ENCODE measurements around the gene SORCS2.
"Not testable (repeated sequence)": the region's sequence is repeated elsewhere in the genome, so short reads cannot be mapped to it uniquely, and the experiment has no call there.

SORCS2 gene

DNA sequence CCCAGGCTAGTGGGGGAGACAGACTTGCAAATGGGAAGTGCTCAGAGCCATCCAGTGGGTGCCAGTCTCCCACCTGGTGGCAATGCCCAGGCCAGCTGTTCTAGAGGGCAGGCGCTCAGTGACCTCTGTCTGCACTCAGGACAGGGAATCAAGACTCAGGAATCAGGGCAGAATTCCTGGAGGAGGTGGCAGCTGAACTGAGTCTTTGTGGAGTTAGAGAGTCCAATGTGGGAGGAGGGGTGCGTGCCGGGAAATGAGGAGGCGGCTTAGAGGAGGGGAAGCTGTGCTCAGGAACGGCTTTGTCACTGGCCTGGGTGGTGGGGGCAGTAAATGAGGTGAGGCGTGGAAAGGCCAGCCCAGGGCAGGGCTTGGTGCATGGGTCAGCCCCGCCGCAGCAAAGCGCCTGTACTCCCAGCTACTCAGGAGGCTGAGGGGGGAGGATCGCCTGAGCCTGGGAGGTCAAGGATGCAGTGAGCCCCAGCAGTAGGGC is 31.3 kb upstream of the SORCS2 start:
- DNase-seq: no peak

DNA sequence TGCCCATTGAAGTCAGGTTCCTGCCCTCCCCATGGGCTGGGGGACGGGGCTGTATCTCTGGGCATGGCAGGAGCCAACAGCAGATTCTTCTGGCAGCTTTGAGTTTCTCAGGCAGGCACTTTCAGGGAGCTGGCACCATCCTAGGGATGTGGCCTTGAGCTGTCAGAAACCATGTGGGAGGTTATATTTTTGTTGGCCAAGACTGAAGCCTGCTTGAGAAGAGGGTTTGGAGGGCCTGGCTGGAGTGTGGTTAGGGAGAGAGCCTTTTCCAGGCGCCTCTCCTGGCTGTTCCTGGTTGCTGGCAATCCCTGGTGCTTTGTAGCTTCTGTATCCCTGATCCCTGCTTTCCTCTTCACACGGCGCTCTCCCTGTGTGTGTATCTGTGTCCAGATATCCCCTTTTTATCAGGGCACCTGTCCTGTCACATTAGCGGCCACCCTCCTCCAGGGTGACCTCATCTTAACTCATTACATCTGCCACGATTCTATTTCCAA is 30.6 kb upstream of the SORCS2 start:
- no peak for DNase-seq

DNA sequence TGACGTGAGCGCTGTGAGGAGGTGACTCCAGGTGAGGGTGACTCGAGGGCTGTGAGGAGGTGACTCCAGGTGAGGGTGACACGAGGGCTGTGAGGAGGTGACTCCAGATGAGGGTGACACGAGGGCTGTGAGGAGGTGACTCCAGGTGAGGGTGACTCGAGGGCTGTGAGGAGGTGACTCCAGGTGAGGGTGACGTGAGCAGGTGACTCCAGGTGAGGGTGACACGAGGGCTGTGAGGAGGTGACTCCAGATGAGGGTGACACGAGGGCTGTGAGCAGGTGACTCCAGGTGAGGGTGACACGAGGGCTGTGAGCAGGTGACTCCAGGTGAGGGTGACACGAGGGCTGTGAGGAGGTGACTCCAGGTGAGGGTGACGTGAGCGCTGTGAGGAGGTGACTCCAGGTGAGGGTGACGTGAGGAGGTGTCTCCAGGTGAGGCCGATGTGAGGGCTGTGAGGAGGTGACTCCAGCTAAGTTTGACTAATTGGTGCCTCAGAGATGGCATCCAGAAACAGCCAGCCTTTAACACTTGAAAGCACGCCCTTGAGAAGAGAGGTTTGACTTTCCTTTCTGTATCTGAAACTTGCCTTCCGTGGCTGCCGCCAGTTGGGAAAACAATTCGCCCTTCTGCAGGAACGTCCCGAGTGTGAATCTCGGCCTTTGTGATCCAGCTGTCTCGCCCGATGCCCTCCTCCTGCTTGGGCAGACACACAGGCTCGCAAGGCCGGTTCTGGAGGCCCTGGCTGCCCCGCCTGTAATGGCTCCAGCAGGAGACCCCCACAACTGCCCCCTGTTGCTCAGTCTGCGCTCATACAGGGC is 27.1 kb upstream of the SORCS2 start:
- DNase-seq: not testable (repeated sequence)

DNA sequence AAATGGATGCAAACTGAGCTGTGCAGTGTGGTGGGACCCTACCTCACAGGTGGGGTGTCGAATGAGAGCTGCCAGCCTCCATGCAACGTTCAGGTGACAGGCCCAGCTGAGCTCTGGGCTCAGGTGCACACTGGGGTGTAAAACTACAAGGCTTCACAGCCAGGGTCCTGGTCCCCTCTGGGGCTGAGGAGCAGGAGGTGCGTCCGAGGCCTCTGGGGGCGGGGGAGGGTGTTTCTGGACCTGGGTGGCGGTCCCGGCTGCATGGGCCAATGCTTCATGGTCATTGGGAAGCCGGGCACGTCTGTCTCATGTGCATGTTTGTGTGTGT is 26.5 kb upstream of the SORCS2 start:
- no peak for DNase-seq

DNA sequence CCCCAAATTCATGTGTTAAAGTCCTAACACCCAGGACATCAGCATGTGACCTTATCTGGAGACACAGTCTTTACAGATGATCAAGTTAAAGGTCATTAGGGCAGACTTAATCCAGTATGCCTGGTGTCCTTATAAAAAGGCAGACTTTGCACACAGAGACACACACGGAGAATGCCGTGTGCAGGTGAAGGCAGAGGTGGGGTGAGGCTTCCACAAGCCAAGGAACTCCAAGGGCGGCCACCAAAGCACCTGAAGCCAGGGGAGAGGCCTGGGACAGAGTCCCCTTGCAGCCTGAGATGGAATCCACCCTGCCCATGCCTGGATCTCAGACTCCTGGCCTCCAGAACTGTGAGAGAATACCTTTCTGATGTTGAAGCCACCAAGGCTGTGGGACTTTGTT is 26.1 kb upstream of the SORCS2 start:
- DNase-seq: no peak

DNA sequence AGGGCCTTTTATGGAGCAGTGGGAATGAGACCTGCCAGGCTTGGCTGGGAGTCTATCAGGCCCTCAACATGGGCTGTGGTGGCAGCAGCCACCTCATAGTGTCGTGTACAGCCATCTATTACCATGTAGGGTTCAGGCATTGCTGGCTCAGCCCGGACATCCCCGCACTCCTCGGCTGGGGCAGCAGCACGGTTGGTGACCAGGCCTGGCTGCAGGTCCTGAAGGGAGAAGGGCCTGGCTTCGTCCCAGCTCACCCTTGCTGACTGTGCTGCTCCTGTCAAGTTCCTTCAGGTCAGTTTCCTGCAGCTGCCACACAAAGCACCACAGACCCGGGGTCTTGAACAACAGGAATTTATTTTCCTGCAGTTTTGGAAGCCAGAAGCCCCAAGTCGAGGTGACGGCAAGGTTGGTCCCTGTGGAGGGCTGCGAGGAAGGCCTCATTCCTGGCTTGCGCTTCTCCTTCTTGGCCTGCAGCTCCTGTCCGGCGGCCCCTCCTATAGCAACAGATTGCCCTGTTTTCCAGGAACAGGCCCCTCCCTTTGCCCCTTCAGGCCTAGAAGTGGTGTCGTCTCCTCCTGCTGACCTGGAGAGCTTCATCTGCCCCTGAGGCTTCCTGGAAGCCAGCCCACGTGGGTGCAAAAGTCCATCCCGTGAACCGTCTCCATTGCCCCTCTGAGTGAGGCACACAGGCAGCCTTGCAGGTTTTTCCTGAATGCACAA is 25.2 kb upstream of the SORCS2 start:
- no peak for DNase-seq

DNA sequence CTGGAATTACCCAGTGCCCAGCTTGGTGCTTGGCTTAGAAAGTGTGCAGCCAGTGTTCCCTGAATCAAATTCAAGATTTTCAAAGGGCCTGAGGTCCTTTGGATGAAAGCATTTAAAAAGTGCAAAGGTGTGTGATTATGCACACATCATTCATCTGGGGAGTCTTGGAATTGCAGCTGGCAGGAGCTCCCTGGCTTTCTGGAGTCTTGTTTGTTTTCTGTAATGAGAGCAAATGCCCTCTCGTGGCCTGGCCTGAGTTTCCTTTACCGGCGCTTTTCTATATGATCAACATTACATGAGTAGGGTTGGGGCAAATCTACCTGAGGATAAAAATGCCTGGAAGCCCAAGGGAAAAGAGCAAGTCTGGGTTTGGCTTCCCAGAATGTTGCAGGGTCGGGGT is 24.6 kb upstream of the SORCS2 start:
- no peak for DNase-seq

DNA sequence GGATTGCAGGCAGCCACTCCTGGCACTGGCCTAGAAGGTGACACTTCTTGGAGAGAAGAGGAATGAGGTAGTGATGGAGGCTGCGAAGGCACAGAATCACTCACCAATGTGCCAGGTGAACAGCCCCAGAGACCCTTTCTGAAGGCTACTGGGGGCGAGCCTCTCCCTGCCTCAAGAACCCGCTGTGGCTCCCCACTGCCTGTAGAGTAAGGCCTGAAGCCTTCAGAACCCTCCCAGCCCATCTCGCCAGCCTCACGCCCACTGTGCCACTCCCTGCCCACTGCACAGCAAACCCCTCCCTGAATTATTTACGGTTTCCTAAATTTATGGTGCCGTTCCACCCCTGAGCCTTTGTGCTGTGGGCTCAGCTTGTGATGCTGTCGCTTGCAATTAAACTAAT is 24.2 kb upstream of the SORCS2 start:
- DNase-seq: no peak

DNA sequence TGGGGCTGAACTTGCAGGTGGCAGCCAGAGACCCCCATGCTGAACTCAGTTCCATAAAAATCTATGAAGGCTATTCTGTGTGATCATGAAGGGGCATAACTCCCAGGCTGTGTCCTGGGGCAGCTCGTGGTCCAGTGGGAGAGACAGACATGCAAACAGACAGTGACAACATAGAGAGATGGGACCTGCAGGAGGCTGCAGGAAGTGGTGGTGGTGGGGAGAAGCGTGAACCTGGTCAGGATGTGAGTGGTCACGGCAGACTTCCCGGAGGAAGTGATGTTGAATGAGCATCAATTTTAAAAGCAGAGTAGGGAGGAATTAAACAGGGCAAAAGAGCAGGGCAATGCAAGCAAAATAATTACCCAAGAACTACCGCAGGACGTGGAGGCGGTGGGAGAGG is 23.2 kb upstream of the SORCS2 start:
- DNase-seq: no peak

DNA sequence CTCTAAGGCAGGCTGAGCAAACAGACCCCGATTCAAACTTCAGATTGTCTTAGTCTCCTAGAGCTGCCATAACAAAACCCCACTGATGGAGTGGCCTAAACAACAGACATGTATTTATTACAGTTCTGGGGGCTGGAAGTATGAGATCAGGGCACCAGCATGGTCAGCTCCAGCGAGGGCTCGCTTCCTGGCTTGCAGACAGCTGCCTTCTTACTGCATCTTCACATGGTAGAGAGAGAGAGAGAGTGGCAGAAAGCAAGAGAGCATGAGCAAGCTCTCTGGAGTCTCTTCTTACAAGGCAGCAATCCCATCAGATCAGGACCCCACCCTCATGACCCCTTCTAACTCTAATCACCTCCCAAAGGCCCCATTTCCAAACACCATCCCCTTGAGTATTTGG is 22.3 kb upstream of the SORCS2 start:
- no peak for DNase-seq

DNA sequence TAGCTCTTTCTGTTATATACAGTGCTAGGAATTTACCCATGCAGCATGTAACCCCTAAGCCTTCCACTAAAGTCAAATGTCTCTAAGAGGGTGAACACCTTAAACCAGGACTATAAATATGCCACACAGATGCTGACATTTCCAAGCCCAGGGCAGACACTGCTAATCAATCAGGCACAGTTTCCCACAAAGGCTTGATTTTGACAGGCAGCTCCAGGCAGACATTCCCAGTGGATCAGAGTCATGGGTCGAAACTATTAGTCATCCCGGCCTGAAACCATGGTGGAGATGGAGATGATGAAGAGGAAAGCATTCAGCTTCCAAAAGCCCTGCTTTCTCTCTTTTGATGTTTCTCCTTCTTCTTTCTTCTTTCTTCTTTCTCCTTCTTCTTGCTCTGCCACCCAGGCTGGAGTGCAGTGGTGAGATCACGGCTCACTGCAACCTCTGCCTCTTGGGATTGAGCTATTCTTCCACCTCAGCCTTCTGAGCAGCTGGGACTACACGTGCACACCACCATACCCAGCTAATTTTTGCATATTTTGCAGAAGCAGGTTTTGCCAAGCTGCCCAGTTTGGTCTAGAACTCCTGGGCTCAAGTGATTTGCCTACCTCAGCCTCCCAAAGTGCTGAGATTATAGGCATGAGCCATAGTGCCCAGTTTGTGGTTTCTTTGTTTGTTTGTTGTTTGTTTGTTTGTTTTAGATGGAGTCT is 21.0 kb upstream of the SORCS2 start:
- no peak for DNase-seq

DNA sequence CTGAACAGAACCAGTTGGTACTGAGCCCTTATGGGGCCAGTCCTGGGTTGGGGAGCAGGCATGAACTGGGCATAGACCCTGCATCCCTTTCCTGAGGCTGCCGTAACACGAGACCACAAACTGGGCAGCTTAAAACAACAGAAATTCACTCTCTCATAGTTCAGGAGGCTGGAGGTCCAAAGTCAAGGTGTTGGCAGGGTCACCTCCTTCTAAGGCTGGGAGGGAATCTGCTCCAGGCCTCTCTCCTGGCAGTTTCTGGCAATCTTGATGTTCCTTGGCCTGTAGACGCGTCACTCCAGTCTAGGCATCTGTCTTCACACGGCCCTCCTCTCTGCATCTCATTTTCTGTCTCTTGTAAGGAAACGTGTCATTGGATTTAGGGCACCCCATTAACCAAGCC is 19.8 kb upstream of the SORCS2 start:
- no peak for DNase-seq

DNA sequence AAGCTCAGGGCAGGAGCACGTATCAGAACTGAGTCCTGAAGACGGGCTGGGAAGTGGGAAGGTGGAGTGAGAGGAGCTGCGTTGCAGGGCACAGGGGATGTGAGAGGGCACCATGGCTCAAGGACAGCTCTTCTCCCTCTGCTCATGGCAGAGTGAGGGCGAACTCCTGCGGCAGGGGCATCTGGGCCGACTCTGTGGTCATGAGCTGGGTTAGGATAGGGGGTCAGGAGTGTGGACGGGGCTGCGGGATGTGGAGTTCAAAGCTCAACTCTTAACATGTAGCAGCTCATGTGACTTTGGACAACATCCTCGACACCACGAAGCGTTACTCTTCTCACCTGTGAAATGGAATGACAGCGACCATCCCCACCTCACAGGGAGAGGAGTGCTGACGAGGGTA is 19.4 kb upstream of the SORCS2 start:
- DNase-seq: no peak

DNA sequence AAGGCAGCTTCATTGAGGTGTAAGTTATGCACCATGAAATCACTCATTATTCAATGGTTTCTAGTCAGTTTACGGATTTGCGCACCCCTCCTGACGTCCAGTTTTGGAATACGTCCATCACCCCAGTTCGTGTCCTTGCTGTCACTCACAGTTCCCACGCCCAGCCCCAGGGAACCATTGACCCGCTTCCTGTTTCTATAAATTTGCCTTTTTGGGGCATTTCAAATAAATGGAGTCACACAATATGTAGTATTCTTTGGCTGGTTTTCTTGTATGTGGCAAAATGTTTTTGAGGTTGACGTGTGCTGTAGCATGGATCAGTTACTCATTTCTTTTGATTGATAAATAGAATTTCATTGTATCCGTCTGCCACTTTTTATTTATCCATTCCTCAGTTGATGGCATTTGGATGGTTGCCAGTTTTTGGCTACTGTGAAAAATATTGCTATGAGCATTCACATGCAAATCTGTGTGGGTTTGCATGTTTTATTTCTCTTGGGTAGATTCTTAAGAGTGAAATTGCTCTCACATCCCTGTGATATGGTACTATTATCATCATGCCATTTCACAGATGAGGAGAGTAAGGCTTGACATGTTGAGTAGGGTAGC is 18.4 kb upstream of the SORCS2 start:
- no peak for DNase-seq

DNA sequence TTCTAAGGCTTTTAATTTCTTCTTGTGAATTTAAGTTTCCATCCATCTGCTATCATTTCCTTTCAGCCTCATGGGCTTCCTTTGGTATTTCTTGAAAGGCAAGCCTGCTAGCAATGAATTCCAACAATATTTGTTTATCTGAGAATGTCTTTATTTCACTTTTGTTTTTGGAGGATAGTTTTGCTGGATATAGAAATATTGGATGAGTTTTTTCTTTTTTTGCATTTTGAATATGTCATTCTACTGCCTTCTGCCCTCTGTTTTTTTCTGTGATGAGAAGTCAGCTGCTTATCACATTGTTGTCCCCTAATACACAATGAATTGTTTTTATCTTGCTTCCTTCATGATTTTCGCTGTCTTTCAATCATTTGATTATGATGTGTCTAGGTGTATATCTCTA is 13.2 kb upstream of the SORCS2 start:
- no peak for DNase-seq

DNA sequence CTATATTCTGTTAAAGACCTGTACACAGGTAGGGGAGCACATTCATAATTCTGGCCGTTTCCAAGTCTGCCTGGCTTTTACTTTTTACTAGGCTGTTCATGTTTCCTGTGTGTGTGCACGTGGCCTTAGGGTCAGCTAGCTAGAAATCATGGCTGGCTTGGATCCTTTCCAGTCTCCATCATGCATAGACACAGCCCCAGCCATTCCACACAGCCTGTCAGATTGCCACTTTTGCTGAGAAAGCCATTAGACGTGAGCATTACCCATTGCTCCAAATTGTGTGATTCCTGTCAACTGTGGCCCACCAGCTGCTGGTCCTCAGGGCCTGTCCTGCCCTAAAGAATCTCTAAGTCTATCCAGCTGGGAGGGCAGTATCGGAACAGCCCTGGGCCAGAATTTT is 11.4 kb upstream of the SORCS2 start:
- no peak for DNase-seq

DNA sequence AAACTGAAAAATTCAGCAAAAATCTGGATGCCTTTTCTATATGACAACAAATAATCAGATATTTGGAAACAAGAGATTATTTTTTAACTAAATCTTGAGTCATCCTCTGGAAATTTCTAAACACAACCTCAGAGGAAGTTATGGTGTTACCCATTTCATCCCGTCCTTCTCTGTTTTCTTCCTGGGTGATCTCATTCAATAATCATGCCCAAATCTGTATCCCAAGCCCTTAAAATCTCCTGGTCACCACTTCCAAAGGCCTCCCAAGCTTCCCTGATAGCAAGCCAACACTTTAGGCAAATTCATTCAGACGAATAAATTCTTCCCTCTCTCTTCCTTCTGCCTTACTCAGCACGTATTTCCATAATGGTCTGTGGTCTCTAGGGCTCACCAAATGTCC is 9.7 kb upstream of the SORCS2 start:
- DNase-seq: no peak

DNA sequence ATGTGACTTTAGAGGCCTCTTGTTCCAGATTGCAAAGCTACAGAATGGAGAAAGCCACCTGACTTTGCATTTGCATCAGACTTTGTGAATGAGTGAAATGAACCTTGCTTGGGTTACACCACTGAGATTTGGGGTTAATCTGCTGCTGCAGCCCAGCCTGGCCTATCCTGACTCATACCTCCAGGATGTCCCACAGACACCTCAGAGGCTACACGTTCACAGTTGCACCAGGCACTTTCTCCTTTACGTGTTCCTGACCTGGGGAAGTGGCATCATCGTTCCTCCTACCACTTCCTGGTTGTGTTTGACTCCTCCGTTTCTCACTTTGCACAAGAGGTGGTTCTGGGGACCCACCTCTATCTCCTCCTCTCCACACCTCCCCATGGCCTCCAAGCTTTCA is 9.2 kb upstream of the SORCS2 start:
- DNase-seq: no peak

DNA sequence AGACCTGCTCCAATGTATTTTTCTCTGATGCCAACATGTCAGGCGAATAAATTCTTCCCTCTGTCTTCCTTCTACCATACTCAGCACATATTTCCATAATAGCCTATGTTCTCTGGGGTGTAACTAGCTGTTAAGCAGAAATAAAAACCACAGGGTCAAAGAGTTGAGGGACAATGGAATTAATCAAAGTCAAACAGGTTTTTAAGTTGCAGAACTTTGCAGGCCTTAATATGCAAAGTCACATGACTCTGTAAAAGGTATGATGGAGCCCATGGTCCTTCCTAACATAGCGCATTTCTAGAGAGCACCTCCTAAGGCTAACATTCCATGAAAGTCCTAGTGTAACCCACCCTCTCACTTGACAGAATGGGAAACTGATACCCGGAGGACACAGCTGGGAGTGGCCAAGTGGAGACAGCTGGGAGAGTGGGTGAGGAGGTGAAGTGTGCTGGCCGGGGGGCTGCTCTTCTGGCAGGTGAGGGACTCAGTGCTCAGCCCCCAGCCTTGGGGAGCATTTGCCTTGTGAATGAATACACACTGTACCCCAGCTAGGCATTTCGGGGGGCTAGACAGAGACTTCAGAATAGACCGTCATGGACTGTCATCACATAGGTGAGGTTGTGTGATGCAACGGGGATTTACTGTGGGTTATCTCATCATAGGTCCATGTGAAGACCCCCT is 8.4 kb upstream of the SORCS2 start:
- DNase-seq: no peak

DNA sequence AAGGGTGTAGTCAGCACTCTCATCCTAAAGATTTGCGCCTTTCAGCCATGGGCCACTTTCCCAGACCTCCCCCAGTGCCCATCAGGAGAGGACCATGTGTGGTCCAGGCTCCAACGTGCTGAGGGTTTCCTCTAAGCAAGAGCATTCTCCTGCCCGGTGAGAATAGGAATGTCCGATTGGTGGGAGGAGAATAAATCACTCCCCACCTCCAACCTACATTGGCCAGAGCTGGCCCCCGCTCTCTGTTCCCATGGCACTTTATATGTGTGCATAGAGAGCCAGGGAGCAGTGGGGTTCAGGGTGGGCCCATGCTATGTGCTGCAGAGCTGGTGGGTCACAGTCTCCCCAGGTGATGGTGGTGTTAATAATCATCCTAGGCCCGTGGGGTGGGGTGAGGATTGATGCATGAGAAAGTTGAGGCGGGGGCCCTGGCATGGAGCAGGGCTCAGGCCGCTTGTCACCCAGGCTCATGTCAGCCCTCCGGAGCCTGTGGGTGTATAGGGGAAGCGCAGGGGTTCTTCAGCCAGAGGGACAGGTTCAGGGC is 6.8 kb upstream of the SORCS2 start:
- DNase-seq: no peak

DNA sequence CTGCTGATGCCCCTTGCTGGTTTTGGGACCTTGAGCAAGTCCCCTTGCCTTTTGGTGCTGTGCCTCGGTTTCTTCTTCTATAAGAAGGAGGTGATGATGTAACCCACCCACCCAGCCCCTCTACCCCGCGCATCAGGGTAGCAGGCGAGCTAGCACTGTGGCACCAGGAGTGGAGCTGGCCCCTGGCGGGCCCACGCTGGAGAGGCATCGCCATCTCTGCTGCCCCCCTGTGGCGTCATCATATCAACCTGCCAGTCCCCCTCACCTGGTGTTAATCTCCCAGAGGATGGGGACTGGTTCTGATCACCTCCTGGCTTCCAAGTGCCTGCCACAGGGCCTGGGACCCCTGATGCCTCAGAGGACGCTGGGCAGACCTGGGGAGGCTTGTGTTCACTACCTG is 6.3 kb upstream of the SORCS2 start:
- DNase-seq: peak; percentile 10

DNA sequence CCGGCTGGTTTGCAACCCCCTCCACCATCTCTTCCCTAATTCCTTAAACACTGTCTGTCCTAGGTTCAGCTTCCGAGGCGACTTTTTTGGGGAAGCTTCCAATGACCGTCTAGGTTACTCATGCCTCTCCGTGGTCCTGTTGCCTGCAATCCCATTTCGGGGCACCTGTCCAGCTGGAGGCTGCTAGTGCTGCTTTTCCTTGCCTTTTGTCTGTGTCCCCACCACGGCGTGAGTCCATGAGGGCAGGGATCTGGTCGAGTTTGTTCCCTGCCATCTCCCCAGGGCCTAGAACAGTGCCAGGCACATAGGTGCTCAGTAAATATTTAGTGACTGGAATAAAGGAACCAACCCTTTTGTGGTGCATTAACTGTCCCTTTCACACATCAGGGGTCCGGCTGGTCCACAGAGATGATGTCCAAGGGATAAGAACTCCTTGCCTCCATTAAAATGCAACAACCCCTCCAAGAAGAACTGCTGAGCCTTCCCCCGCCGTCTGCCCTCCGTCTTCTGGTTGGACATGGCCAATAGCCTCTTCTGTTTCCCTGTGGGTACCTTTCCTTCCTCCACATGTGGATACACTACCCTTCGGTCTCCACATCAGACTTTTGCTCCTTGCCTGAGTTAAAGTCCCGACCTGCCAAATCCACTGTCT is 5.7 kb upstream of the SORCS2 start:
- DNase-seq: no peak

Data from CD4-positive, alpha-beta T cell treated with Interleukin-17A for 4 hours (primary cell).